GM18517 (cell line): ENCODE measurements around the gene UBASH3B.

ENCODE experiments used
- ATAC-seq: cut with Tn5 transposase; IDR thresholded peaks from one replicate; pipeline ENCODE4 v1.9.1; 2021; ENCODE audit warnings: mild to moderate bottlenecking, moderate library complexity; ENCODE audit not compliant: unreplicated experiment

UBASH3B gene

DNA sequence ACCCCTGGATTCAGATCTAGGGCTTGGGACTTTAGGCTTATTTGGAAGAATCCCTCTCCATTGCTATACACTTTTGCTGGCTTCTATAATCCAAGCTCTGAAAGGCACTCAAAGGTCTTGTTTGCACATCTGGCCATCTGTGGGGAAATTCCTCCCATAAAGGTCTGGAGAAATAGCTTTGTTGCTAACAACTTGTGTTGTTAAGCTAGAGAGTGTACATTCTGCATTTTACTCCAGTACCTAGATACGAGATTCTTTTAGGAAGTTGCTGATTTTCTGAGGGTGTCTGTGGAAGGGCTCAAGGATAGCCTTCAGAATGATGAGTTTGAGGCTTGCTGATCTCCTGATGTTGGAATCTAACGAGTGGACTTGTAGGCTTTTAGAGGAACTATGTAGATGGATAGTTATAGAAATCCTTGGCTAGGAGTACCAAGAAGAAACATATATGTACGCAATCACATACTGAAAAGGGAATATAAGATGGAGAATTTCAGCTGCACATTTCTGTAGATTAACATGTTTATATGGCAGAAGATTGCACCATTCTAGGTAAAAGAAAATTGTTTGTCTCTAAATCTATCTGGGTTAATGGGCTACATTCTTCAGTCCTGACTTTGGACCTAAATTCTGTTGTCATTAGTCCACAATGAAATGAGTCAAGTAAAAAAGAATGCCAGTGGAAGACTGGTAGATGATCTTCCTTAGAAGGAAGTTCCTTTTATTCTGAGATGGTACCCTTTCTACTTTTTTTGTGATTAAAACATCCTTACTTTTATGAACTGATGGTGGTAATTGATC is 51.0 kb downstream of the UBASH3B start:
- no peak for ATAC-seq

DNA sequence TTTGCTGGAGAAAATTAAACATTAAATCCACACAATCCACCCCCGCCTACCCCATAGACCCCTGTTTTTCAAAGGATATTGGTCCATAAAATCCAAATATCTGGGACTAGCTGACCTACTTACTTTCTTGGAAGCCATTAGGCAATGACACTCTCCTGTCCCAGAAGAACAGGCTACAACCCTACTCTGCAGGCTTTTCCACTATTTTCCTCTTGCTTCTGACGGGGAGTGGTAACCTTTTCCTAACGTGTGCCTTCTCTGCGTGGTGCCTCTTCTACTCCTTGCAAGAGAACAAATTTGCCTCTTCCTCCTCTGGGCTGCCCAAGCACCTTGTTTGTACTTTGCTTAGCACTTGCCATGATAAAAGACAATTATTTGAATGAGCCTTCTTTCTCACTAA is 51.6 kb downstream of the UBASH3B start:
- ATAC-seq = no peak

DNA sequence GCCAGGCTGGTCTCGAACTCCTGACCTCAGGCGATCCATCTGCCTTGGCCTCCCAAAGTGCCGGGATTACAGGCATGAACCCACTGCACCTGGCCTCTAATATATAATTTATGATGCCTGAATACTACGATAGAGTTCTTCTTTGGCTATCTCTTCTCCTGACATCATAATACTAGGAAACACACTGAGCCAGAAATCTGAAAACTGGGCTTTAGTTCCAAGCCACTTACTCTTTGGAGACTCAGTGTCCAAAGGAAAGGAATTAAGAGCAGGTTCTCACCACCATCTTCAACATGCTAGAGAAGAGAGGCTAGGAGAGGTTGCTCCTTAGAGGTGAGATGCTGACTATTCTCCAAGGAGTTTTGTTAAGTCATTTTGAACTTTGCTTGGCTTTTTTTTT is 52.4 kb downstream of the UBASH3B start:
- no peak for ATAC-seq

GRCh38 chr11:122709039-122709760 is 53.7 kb downstream of the UBASH3B start:
- no peak for ATAC-seq

DNA sequence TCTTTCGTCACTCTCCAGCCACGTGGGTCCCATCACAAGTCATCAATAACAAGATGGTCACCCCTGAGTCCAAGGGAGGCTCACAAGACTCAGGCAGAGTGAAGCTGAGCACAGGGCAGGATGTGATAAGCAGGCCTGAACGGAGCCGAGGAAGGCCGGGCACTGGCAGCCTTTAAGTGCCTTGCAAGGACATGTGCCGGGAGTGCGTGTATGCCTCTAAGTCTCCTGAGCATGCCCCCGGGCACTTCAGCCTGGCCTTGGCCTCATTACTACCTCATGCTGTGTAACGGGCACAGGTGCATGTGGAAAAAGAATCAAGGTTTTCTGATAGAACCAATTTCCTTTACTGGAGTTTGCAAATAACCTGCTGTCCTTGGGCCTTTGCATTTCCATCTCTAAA is 55.8 kb downstream of the UBASH3B start:
- no peak for ATAC-seq

DNA sequence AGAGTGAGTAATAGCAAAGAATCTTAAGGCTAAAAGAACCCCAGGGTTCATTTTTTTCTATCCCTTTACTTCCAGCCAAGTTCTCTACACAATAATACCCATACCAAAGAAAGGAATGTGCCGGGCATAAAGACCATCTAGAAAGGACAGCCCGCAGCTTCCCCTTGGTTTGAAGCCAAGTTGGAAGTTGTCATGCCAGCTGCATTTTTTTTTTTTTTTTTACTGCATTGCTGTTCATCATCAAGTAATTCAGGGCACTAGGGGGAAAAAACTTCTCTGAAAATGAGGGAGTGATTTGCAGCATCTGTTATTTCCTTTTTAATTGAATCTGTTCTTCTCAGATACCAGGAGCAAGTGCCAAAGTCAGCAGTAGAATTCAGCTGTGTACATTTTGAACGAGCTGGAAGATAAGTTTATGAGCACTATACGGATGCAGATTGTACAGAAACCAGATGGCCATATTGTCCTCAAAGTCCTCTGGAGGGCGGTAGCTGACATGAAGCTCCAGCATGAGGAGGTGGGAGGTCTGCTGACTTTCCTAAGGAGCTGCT is 56.4 kb downstream of the UBASH3B start:
- no peak for ATAC-seq

- peak; percentile 36 for ATAC-seq
Measured at GRCh38 chr11:122714004-122714403, 58.5 kb downstream of the UBASH3B start.

- ATAC-seq = no peak
Measured at GRCh38 chr11:122714484-122714883, 59.0 kb downstream of the UBASH3B start.

DNA sequence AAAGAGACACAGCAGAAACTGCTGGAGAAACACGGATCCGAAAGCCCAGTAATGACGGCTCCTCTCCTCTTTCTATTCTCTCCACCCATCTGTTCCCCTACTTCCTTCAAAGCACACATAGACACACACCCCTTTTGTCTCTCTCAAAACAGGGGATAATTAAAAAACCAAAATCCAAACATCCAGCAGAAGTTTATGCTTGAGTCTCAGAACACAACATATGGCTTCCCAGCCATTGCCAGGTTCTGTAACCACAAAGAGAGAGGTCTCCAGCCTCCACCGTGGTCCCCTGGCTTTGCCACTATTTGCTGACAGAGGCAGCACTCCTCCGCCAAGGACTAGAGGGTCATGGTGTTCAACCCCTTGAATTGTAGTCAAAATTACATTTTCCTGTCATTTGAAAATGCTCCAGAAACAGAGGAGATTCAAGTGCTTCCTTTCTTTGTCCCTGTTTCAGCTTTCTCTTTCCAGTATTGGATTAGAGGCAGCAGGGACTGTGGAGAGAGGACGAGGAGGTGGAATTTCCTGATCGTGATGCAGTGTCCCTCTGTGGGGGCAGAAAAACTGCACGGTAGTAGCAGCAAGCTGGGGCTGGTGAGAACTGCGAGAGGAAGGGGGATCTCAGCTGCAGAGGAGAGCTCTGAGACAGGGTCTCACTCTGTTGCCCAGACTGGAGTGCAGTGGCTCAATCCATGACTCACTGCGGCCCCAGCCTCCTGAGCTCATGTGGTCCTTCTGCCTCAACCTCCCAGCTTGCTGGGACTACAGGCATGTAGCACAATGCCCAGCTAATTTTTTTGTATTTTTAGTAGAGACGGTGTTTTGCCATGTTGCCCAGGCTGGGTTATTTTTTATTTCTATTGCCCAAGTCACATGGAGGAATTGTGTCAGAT is 60.3 kb downstream of the UBASH3B start:
- ATAC-seq = no peak

GRCh38 chr11:122717264-122717867 is 61.8 kb downstream of the UBASH3B start:
- peak; percentile 80 for ATAC-seq

DNA sequence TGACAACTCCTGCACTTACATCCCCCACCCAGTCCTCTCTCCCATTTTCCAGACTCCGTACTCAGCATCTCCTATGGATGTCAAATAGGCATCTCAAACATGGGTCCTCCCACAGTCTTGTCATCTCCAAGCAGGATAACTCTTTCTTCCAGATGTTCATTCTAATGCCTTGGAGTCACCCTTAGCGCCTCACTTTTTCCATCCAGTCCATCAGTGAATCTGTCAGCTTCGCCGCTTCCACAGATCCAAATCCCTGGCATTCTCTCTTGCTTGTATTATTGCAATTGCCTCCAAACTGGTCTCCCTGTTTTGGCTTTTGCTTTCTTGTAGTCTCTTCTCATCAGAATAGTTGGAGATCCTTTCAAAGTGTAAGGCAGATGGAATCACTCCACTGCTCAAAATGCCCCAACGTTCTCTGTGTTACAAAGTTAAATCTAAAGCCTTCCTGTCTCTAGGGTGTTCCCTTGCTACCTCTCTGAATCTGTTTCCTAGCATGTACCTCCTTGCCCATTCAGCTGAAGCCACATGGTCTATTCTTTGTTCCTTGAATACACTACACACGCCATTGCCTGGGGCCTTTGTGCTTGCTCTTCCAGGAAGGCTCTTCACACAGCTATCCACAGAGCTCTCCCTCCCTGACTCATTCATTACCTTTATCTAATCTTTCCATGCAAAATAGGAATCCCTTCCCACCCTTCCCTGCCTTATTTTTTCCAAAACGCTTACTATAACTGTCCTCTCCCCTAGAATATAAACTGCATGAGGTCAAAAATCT is 64.8 kb downstream of the UBASH3B start:
- no peak for ATAC-seq

- ATAC-seq = no peak
Measured at GRCh38 chr11:122721201-122721963, 65.9 kb downstream of the UBASH3B start.

DNA sequence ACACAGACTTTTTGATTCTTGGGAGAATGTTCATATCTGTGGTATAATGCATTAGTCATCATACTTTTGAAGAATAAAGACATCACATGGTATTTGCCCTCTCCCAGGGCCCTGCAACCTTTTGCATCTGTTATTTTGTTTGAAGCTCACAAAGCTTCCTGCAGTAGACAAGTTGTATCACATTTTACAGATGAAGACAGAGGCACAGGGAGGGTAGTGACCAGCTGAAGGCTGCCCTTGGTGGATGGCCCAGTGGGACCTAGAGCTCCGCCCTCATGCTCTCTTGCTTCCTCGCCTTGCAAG is 66.4 kb downstream of the UBASH3B start:
- no peak for ATAC-seq

DNA sequence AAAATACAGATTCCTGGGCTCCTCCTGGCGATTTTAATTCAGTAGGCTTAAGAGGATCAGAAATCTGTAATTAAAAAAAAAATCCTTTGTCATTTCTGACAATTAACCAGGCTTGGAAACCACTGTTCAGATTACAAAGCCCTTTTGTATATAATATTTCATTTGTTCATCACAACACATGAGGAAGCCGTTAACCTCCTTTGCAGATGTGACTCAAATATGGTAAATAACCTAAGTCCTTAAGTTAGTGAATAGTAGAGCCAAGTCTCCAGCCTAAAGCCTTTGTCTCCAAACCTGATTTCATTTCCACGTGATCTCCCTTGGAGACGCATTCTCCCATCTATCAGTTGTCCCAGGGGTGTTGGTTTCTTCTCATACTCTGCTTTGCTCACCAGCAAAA is 67.6 kb downstream of the UBASH3B start:
- ATAC-seq = no peak

GRCh38 chr11:122723576-122723975 is 68.1 kb downstream of the UBASH3B start:
- no peak for ATAC-seq

- ATAC-seq = no peak
Measured at GRCh38 chr11:122724520-122724919, 69.0 kb downstream of the UBASH3B start.

- ATAC-seq = no peak
Measured at GRCh38 chr11:122726028-122726427, 70.5 kb downstream of the UBASH3B start.

DNA sequence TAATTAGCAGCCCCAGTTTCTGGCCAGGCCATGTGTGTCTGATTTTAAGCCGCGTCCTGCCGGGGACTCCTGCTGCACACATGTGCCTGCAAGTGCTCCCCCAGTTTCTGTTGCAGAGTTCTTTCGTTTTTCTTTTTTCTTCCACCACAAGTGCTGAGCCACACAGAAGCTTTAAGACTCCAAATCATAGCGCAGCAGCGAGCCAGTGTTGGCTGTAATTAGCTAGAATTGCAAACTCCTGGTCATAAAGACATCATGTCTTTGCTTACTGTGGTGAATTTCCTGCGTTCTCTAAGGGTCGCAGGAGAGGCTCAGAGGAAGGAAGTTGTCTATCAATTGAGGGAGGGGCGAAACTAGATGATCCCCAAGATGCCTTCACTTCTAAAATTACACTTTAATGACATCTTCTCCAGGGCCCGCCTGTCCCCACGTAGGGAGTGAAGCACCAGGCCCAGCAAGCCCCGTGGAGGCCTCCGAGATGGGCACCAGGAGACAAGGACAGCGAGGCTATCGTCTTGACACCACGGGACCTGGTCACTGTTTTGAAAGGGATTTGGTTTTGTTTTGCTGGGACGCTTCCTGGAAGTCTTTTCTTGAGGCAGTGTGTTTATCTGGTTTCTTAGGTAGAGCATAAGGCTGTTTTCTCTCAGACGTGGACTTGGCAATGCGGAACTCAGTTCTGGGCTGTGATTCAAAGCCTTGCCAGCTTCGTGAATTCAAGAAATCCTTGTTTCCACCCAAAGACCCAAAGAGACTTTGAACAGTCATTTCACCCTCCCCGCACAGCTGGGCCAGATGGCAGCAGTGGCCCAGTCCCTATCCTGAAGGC is 71.8 kb downstream of the UBASH3B start:
- ATAC-seq = peak; percentile 88
